ENCODE measurements around the gene PEA15.

The PEA15 gene

GRCh38 chr1:160167580-160167979 lies 37.6 kb upstream of the PEA15 start:
- Histone ChIP-seq H3K18ac (ENCODE audit: low read depth in 1 of 2, low read length in 2 of 2) (no peak overlapping the region), H3K27ac (ENCODE audit: low read length, poor library complexity, severe bottlenecking) (no peak overlapping the region), H3K14ac (ENCODE audit: low read length in 2 of 2) (no peak overlapping the region), H3K9me3 (ENCODE audit: control insufficient read depth, low read length) (no peaks in the 10 kb centered on the region), H4K8ac (ENCODE audit: low read length) (no peak overlapping the region), H3K9ac (ENCODE audit: low read length) (no peak overlapping the region), H3K36me3 (ENCODE audit: control insufficient read depth in 1 of 2, insufficient read depth in 2 of 2, low read depth in 1 of 2, low read length in 2 of 2) (no peaks in the 10 kb centered on the region), H3K23ac (ENCODE audit: low read length in 2 of 2) (no peak overlapping the region), H3K4me1 (ENCODE audit: control insufficient read depth, insufficient read depth, low read depth, low read length) (peaks cover 14% of the 10 kb centered on the region), H3K4me3 (ENCODE audit: insufficient read depth in 1 of 2, low read depth in 1 of 2, low read length in 2 of 2) (no peak overlapping the region), H2BK120ac (ENCODE audit: low read depth, low read length) (no peak overlapping the region), H2BK12ac (ENCODE audit: low read length in 2 of 2) (no peak overlapping the region), H2AFZ (ENCODE audit: low read depth, low read length) (no peak overlapping the region), H4K91ac (ENCODE audit: low read length) (no peak overlapping the region), H2AK5ac (ENCODE audit: low read length, severe bottlenecking) (no peak overlapping the region), H2BK5ac (ENCODE audit: low read depth, low read length, poor library complexity, severe bottlenecking) (no peak overlapping the region), H3K79me1 (replicated peaks; ENCODE audit: low read length, poor library complexity, severe bottlenecking) (no peaks in the 10 kb centered on the region), H3K4me2 (ENCODE audit: low read length, poor library complexity, severe bottlenecking) (no peak overlapping the region), H3K27me3 (ENCODE audit: control insufficient read depth in 1 of 2, insufficient read depth in 1 of 2, low read length in 2 of 2) (peaks cover 10 to 28% of the 10 kb centered on the region in 2 experiments), H2BK15ac (ENCODE audit: low read depth, poor library complexity, severe bottlenecking) (no peak overlapping the region), H3K4ac (ENCODE audit: low read depth in 1 of 2, low read length in 2 of 2) (no peak overlapping the region)
- 82% methylated on average over 6 of the region's 6 CpGs for WGBS
- no peak for DNase-seq

GRCh38 chr1:160168016-160168415 lies 37.2 kb upstream of the PEA15 start:
- Histone ChIP-seq H3K27ac (ENCODE audit: low read length, poor library complexity, severe bottlenecking) (no peak overlapping the region), H4K91ac (ENCODE audit: low read length) (no peak overlapping the region), H3K27me3 (ENCODE audit: control insufficient read depth in 1 of 2, insufficient read depth in 1 of 2, low read length in 2 of 2) (peaks cover 14 to 33% of the 10 kb centered on the region in 2 experiments), H3K23ac (ENCODE audit: low read length in 2 of 2) (no peak overlapping the region), H2BK15ac (ENCODE audit: low read depth, poor library complexity, severe bottlenecking) (no peak overlapping the region), H2BK120ac (ENCODE audit: low read depth, low read length) (no peak overlapping the region), H2AK5ac (ENCODE audit: low read length, severe bottlenecking) (no peak overlapping the region), H2BK5ac (ENCODE audit: low read depth, low read length, poor library complexity, severe bottlenecking) (no peak overlapping the region), H3K36me3 (ENCODE audit: control insufficient read depth in 1 of 2, insufficient read depth in 2 of 2, low read depth in 1 of 2, low read length in 2 of 2) (no peaks in the 10 kb centered on the region), H3K9ac (ENCODE audit: low read length) (no peak overlapping the region), H3K4me3 (ENCODE audit: insufficient read depth in 1 of 2, low read depth in 1 of 2, low read length in 2 of 2) (no peak overlapping the region), H3K14ac (ENCODE audit: low read length in 2 of 2) (no peak overlapping the region), H4K8ac (ENCODE audit: low read length) (no peak overlapping the region), H2AFZ (ENCODE audit: low read depth, low read length) (no peak overlapping the region), H3K4me2 (ENCODE audit: low read length, poor library complexity, severe bottlenecking) (no peak overlapping the region), H3K9me3 (ENCODE audit: control insufficient read depth, low read length) (no peaks in the 10 kb centered on the region), H3K18ac (ENCODE audit: low read depth in 1 of 2, low read length in 2 of 2) (no peak overlapping the region), H3K4ac (ENCODE audit: low read depth in 1 of 2, low read length in 2 of 2) (no peak overlapping the region), H2BK12ac (ENCODE audit: low read length in 2 of 2) (no peak overlapping the region), H3K79me1 (replicated peaks; ENCODE audit: low read length, poor library complexity, severe bottlenecking) (no peaks in the 10 kb centered on the region), H3K4me1 (ENCODE audit: control insufficient read depth, insufficient read depth, low read depth, low read length) (peaks cover 14% of the 10 kb centered on the region)
- 96% methylated on average over 5 of the region's 5 CpGs for WGBS
- no peak for DNase-seq

GRCh38 chr1:160168609-160169369 lies 36.4 kb upstream of the PEA15 start:
- H3K18ac ChIP-seq (ENCODE audit: low read depth in 1 of 2, low read length in 2 of 2), result no peak overlapping the region
- no peaks in the 10 kb centered on the region for H3K9me3 ChIP-seq (ENCODE audit: control insufficient read depth, low read length)
- DNase-seq, result no peak
- no peak overlapping the region for H3K14ac ChIP-seq (ENCODE audit: low read length in 2 of 2)
- no peak overlapping the region for H4K91ac ChIP-seq (ENCODE audit: low read length)
- H2AFZ ChIP-seq (ENCODE audit: low read depth, low read length), result no peak overlapping the region
- H3K4ac ChIP-seq (ENCODE audit: low read depth in 1 of 2, low read length in 2 of 2), result no peak overlapping the region
- H3K27ac ChIP-seq (ENCODE audit: low read length, poor library complexity, severe bottlenecking), result peak overlapping the region; percentile 9
- H3K36me3 ChIP-seq (ENCODE audit: control insufficient read depth in 1 of 2, insufficient read depth in 2 of 2, low read depth in 1 of 2, low read length in 2 of 2), result no peaks in the 10 kb centered on the region
- H2AK5ac ChIP-seq (ENCODE audit: low read length, severe bottlenecking), result no peak overlapping the region
- no peak overlapping the region for H2BK120ac ChIP-seq (ENCODE audit: low read depth, low read length)
- peak overlapping the region in 1 of 2 experiments; percentile 57 for H3K4me3 ChIP-seq (ENCODE audit: insufficient read depth in 1 of 2, low read depth in 1 of 2, low read length in 2 of 2)
- H3K4me1 ChIP-seq (ENCODE audit: control insufficient read depth, insufficient read depth, low read depth, low read length), result peaks cover 14% of the 10 kb centered on the region
- no peak overlapping the region for H3K23ac ChIP-seq (ENCODE audit: low read length in 2 of 2)
- no peak overlapping the region for H2BK15ac ChIP-seq (ENCODE audit: low read depth, poor library complexity, severe bottlenecking)
- H3K79me1 ChIP-seq (replicated peaks; ENCODE audit: low read length, poor library complexity, severe bottlenecking), result no peaks in the 10 kb centered on the region
- H3K9ac ChIP-seq (ENCODE audit: low read length), result peak overlapping the region; percentile 21
- no peak overlapping the region for H2BK12ac ChIP-seq (ENCODE audit: low read length in 2 of 2)
- no peak overlapping the region for H3K4me2 ChIP-seq (ENCODE audit: low read length, poor library complexity, severe bottlenecking)
- WGBS, result 60% methylated on average over 12 of the region's 13 CpGs
- H4K8ac ChIP-seq (ENCODE audit: low read length), result no peak overlapping the region
- peaks cover 19 to 41% of the 10 kb centered on the region in 2 experiments for H3K27me3 ChIP-seq (ENCODE audit: control insufficient read depth in 1 of 2, insufficient read depth in 1 of 2, low read length in 2 of 2)
- no peak overlapping the region for H2BK5ac ChIP-seq (ENCODE audit: low read depth, low read length, poor library complexity, severe bottlenecking)

GRCh38 chr1:160169553-160170399 lies 35.4 kb upstream of the PEA15 start:
- Histone ChIP-seq H3K79me1 (replicated peaks; ENCODE audit: low read length, poor library complexity, severe bottlenecking) (no peaks in the 10 kb centered on the region), H3K4me2 (ENCODE audit: low read length, poor library complexity, severe bottlenecking) (peak overlapping the region; percentile 24), H2AK5ac (ENCODE audit: low read length, severe bottlenecking) (no peak overlapping the region), H4K91ac (ENCODE audit: low read length) (no peak overlapping the region), H3K36me3 (ENCODE audit: control insufficient read depth in 1 of 2, insufficient read depth in 2 of 2, low read depth in 1 of 2, low read length in 2 of 2) (no peaks in the 10 kb centered on the region), H3K23ac (ENCODE audit: low read length in 2 of 2) (no peak overlapping the region), H2BK5ac (ENCODE audit: low read depth, low read length, poor library complexity, severe bottlenecking) (no peak overlapping the region), H3K14ac (ENCODE audit: low read length in 2 of 2) (no peak overlapping the region), H3K9me3 (ENCODE audit: control insufficient read depth, low read length) (no peaks in the 10 kb centered on the region), H3K4me3 (ENCODE audit: insufficient read depth in 1 of 2, low read depth in 1 of 2, low read length in 2 of 2) (peak overlapping the region in 1 of 2 experiments; percentile 57), H2BK15ac (ENCODE audit: low read depth, poor library complexity, severe bottlenecking) (no peak overlapping the region), H3K27ac (ENCODE audit: low read length, poor library complexity, severe bottlenecking) (peak overlapping the region; percentile 13), H3K27me3 (ENCODE audit: control insufficient read depth in 1 of 2, insufficient read depth in 1 of 2, low read length in 2 of 2) (peaks cover 28 to 39% of the 10 kb centered on the region in 2 experiments), H3K4me1 (ENCODE audit: control insufficient read depth, insufficient read depth, low read depth, low read length) (peaks cover 14% of the 10 kb centered on the region), H2AFZ (ENCODE audit: low read depth, low read length) (no peak overlapping the region), H3K4ac (ENCODE audit: low read depth in 1 of 2, low read length in 2 of 2) (no peak overlapping the region), H2BK12ac (ENCODE audit: low read length in 2 of 2) (no peak overlapping the region), H3K9ac (ENCODE audit: low read length) (no peak overlapping the region), H4K8ac (ENCODE audit: low read length) (no peak overlapping the region), H2BK120ac (ENCODE audit: low read depth, low read length) (no peak overlapping the region), H3K18ac (ENCODE audit: low read depth in 1 of 2, low read length in 2 of 2) (no peak overlapping the region)
- DNase-seq, result no peak
- 47% methylated on average over 15 of the region's 15 CpGs for WGBS

Measured in mesenchymal stem cell (in vitro differentiated cells and primary cell).